Activated naive CD8-positive, alpha-beta T cell treated with anti-CD3 and anti-CD28 coated beads for 36 hours (primary cell): ENCODE measurements around the gene GATAD2A. TPM values are rescaled to one million over a fixed set of nuclear protein-coding genes. Genes with fewer than 3 reads are reported as not detected.
"Not testable (repeated sequence)": the region's sequence is repeated elsewhere in the genome, so short reads cannot be mapped to it uniquely, and the experiment has no call there.

Experiments used
- DNase-seq: peaks from one replicate; pipeline ENCODE4 v3.0.0; 2021
- H3K27ac Mint-ChIP-seq: one replicate; pipeline ENCODE4 v1.8.0; 2022; ENCODE audit warnings: mild to moderate bottlenecking, moderate library complexity, mixed read lengths
- H3K27me3 Mint-ChIP-seq: one replicate; pipeline ENCODE4 v1.8.0; 2022; ENCODE audit warnings: mild to moderate bottlenecking, mixed read lengths
- H3K36me3 Mint-ChIP-seq: one replicate; pipeline ENCODE4 v1.8.0; 2021; ENCODE audit warnings: mild to moderate bottlenecking, mixed read lengths
- H3K4me1 Mint-ChIP-seq: one replicate; pipeline ENCODE4 v1.8.0; 2021; ENCODE audit warnings: mixed read lengths
- H3K4me3 Mint-ChIP-seq: one replicate; pipeline ENCODE4 v1.8.0; 2022; ENCODE audit warnings: mild to moderate bottlenecking, moderate library complexity, mixed read lengths
- H3K9me3 Mint-ChIP-seq: one replicate; pipeline ENCODE4 v1.8.0; 2022; ENCODE audit warnings: mixed read lengths
- total RNA-seq, 2 experiments: library from RNA; stranded (reverse); gene quantifications; one replicate each; pipeline ENCODE4 v1.2.3, GENCODE V29; 2021

GATAD2A gene
- total RNA-seq, 2 experiments from 2014 or later, result 196 to 202 TPM

- Mint-ChIP-seq H3K4me1 (peaks cover 65% of the 10 kb centered on the region), H3K36me3 (peaks cover 58% of the 10 kb centered on the region), H3K27ac (peak overlapping the region; percentile 66), H3K4me3 (no peak overlapping the region), H3K27me3 (no peaks in the 10 kb centered on the region), H3K9me3 (peaks cover 5% of the 10 kb centered on the region)
- DNase-seq, result no peak
These were observed 38.6 kb downstream of the GATAD2A start for GRCh38 chr19:19443902-19444680.

GRCh38 chr19:19444681-19445155 is 39.2 kb downstream of the GATAD2A start:
- peaks cover 65% of the 10 kb centered on the region for H3K4me1 Mint-ChIP-seq
- DNase-seq, result no peak
- H3K4me3 Mint-ChIP-seq, result peak overlapping the region; percentile 24
- peak overlapping the region; percentile 66 for H3K27ac Mint-ChIP-seq
- H3K27me3 Mint-ChIP-seq, result no peaks in the 10 kb centered on the region
- peaks cover 5% of the 10 kb centered on the region for H3K9me3 Mint-ChIP-seq
- H3K36me3 Mint-ChIP-seq, result peaks cover 55% of the 10 kb centered on the region

- DNase-seq, result no peak
- Mint-ChIP-seq H3K9me3 (peaks cover 5% of the 10 kb centered on the region), H3K4me3 (no peak overlapping the region), H3K27ac (peak overlapping the region; percentile 45), H3K36me3 (peaks cover 52% of the 10 kb centered on the region), H3K27me3 (no peaks in the 10 kb centered on the region), H3K4me1 (peaks cover 67% of the 10 kb centered on the region)
These were observed 39.8 kb downstream of the GATAD2A start for GRCh38 chr19:19445288-19445687.

- H3K27me3 Mint-ChIP-seq, result no peaks in the 10 kb centered on the region
- peaks cover 46% of the 10 kb centered on the region for H3K36me3 Mint-ChIP-seq
- DNase-seq, result no peak
- H3K27ac Mint-ChIP-seq, result peak overlapping the region; percentile 74
- H3K4me1 Mint-ChIP-seq, result peaks cover 67% of the 10 kb centered on the region
- peak overlapping the region; percentile 24 for H3K4me3 Mint-ChIP-seq
- peaks cover 5% of the 10 kb centered on the region for H3K9me3 Mint-ChIP-seq
These were observed 40.5 kb downstream of the GATAD2A start for GRCh38 chr19:19445911-19446361.

- Mint-ChIP-seq H3K36me3 (peaks cover 45% of the 10 kb centered on the region), H3K9me3 (peaks cover 5% of the 10 kb centered on the region), H3K27me3 (no peaks in the 10 kb centered on the region), H3K4me3 (peak overlapping the region; percentile 19), H3K4me1 (peaks cover 75% of the 10 kb centered on the region), H3K27ac (peak overlapping the region; percentile 74)
- no peak for DNase-seq
These were observed 41.4 kb downstream of the GATAD2A start for GRCh38 chr19:19446655-19447437.

GRCh38 chr19:19447536-19448237 is 42.2 kb downstream of the GATAD2A start:
- Mint-ChIP-seq H3K4me3 (no peak overlapping the region), H3K36me3 (peaks cover 40% of the 10 kb centered on the region), H3K4me1 (peaks cover 81% of the 10 kb centered on the region), H3K27me3 (no peaks in the 10 kb centered on the region), H3K9me3 (peaks cover 5% of the 10 kb centered on the region), H3K27ac (peak overlapping the region; percentile 74)
- peak; percentile 33 for DNase-seq

- no peaks in the 10 kb centered on the region for H3K27me3 Mint-ChIP-seq
- H3K4me1 Mint-ChIP-seq, result peaks cover 81% of the 10 kb centered on the region
These were observed 42.7 kb downstream of the GATAD2A start for GRCh38 chr19:19448238-19448544.

GRCh38 chr19:19451429-19452242 is 46.2 kb downstream of the GATAD2A start:
- Mint-ChIP-seq H3K36me3 (peaks cover 12% of the 10 kb centered on the region), H3K4me1 (peaks cover 57% of the 10 kb centered on the region), H3K9me3 (no peaks in the 10 kb centered on the region), H3K27ac (peak overlapping the region; percentile 69), H3K27me3 (no peaks in the 10 kb centered on the region), H3K4me3 (no peak overlapping the region)
- DNase-seq, result peak; percentile 53

More at GRCh38 chr19:19448238-19448544, 42.7 kb downstream of the GATAD2A start:
- DNase-seq, result no peak
- no peak overlapping the region for H3K4me3 Mint-ChIP-seq
- peak overlapping the region; percentile 8 for H3K27ac Mint-ChIP-seq
- H3K9me3 Mint-ChIP-seq, result peaks cover 5% of the 10 kb centered on the region
- H3K36me3 Mint-ChIP-seq, result peaks cover 37% of the 10 kb centered on the region

- Mint-ChIP-seq H3K27me3 (no peaks in the 10 kb centered on the region), H3K36me3 (peaks cover 5% of the 10 kb centered on the region), H3K4me3 (no peak overlapping the region), H3K9me3 (no peaks in the 10 kb centered on the region), H3K27ac (peak overlapping the region; percentile 69), H3K4me1 (peaks cover 57% of the 10 kb centered on the region)
- DNase-seq, result no peak
These were observed 47.0 kb downstream of the GATAD2A start for GRCh38 chr19:19452243-19453124.

- H3K27ac Mint-ChIP-seq, result peak overlapping the region; percentile 61
- H3K9me3 Mint-ChIP-seq, result no peaks in the 10 kb centered on the region
- no peak overlapping the region for H3K4me3 Mint-ChIP-seq
- DNase-seq, result no peak
- H3K4me1 Mint-ChIP-seq, result peaks cover 58% of the 10 kb centered on the region
- H3K27me3 Mint-ChIP-seq, result no peaks in the 10 kb centered on the region
- H3K36me3 Mint-ChIP-seq, result peaks cover 2% of the 10 kb centered on the region
These were observed 47.6 kb downstream of the GATAD2A start for GRCh38 chr19:19453125-19453454.

- Mint-ChIP-seq H3K27ac (peak overlapping the region; percentile 20), H3K4me1 (peaks cover 63% of the 10 kb centered on the region)
- H3K9me3 Mint-ChIP-seq, H3K4me3 Mint-ChIP-seq, H3K36me3 Mint-ChIP-seq, H3K27me3 Mint-ChIP-seq, DNase-seq: not testable (repeated sequence)
These were observed 49.9 kb downstream of the GATAD2A start for GRCh38 chr19:19455166-19455919.

GRCh38 chr19:19457671-19458070 is 52.2 kb downstream of the GATAD2A start:
- no peak for DNase-seq
- H3K27ac Mint-ChIP-seq, result peak overlapping the region; percentile 100
- peaks cover 15% of the 10 kb centered on the region for H3K36me3 Mint-ChIP-seq
- H3K4me3 Mint-ChIP-seq, result no peak overlapping the region
- peaks cover 66% of the 10 kb centered on the region for H3K4me1 Mint-ChIP-seq
- no peaks in the 10 kb centered on the region for H3K27me3 Mint-ChIP-seq
- H3K9me3 Mint-ChIP-seq, result no peaks in the 10 kb centered on the region
